Measurements from ENCODE around the gene KRTAP10-8. TPM values are rescaled to one million over a fixed set of nuclear protein-coding genes. Genes with fewer than 3 reads are reported as not detected.
"Not testable (repeated sequence)": the region's sequence is repeated elsewhere in the genome, so short reads cannot be mapped to it uniquely, and the experiment has no call there.

The KRTAP10-8 gene
- polyA plus RNA-seq, 1 experiment: not detected

GRCh38 chr21:44599264-44600029 lies 12.4 kb upstream of the KRTAP10-8 start:
- Histone ChIP-seq H3K4me3 (ENCODE audit: low read depth, low read length) (no peak overlapping the region), H3K27me3 (ENCODE audit: control insufficient read depth, insufficient read depth, low read length) (peaks cover 4% of the 10 kb centered on the region), H3K36me3 (ENCODE audit: control insufficient read depth, insufficient read depth, low read length) (no peaks in the 10 kb centered on the region)
- CTCF ChIA-PET: no interaction called here
- POLR2A ChIA-PET: no interaction called here
- DNase-seq (ENCODE audit: low read depth): no peak
- TF ChIP-seq CTCF (IDR thresholded peaks at IDR 0.05; ENCODE audit: insufficient read depth, low read depth, low read length): no peak

GRCh38 chr21:44600118-44600978 lies 11.5 kb upstream of the KRTAP10-8 start, which contains the start of gene KRTAP10-7:
Gene KRTAP10-7, plus strand, starts transcription at chr21:44600597. Its CDS starts 25 bp downstream, at chr21:44600622.
- H3K27me3 ChIP-seq (ENCODE audit: control insufficient read depth, insufficient read depth, low read length); POLR2A ChIA-PET; CTCF ChIA-PET; H3K4me3 ChIP-seq (ENCODE audit: low read depth, low read length); DNase-seq (ENCODE audit: low read depth); H3K36me3 ChIP-seq (ENCODE audit: control insufficient read depth, insufficient read depth, low read length): not testable (repeated sequence)

GRCh38 chr21:44601091-44601490 lies 10.8 kb upstream of the KRTAP10-8 start:
- H3K36me3 ChIP-seq (ENCODE audit: control insufficient read depth, insufficient read depth, low read length); DNase-seq (ENCODE audit: low read depth); CTCF ChIA-PET; H3K27me3 ChIP-seq (ENCODE audit: control insufficient read depth, insufficient read depth, low read length); POLR2A ChIA-PET; H3K4me3 ChIP-seq (ENCODE audit: low read depth, low read length): not testable (repeated sequence)

- no peak for DNase-seq (ENCODE audit: low read depth)
- CTCF ChIA-PET: no interaction called here
- TF ChIP-seq CTCF (IDR thresholded peaks at IDR 0.05; ENCODE audit: insufficient read depth, low read depth, low read length): no peak
- POLR2A ChIA-PET: no interaction called here
- Histone ChIP-seq H3K4me3 (ENCODE audit: low read depth, low read length) (no peak overlapping the region), H3K36me3 (ENCODE audit: control insufficient read depth, insufficient read depth, low read length) (no peaks in the 10 kb centered on the region), H3K27me3 (ENCODE audit: control insufficient read depth, insufficient read depth, low read length) (no peaks in the 10 kb centered on the region)
Measured at GRCh38 chr21:44601596-44602462, 10.1 kb upstream of the KRTAP10-8 start.

- ChIA-PET POLR2A (no interaction called here), CTCF (no interaction called here)
- no peak for TF ChIP-seq CTCF (IDR thresholded peaks at IDR 0.05; ENCODE audit: insufficient read depth, low read depth, low read length)
- no peak overlapping the region for H3K4me3 ChIP-seq (ENCODE audit: low read depth, low read length)
- no peak for DNase-seq (ENCODE audit: low read depth)
- H3K36me3 ChIP-seq (ENCODE audit: control insufficient read depth, insufficient read depth, low read length): no peaks in the 10 kb centered on the region
- H3K27me3 ChIP-seq (ENCODE audit: control insufficient read depth, insufficient read depth, low read length): no peaks in the 10 kb centered on the region
Measured at GRCh38 chr21:44602463-44602850, 9.4 kb upstream of the KRTAP10-8 start.
